Mucosa of rectum (tissue), 2 donors: ENCODE results near the gene TGM6.

Experiments used
- H3K27ac ChIP-seq, 2 donors: one replicate each; pipeline ENCODE4 v1.7.0; 2013; ENCODE audit warnings: inconsistent platforms in 2 of 2, low read depth in 2 of 2, low read length in 2 of 2
- H3K27me3 ChIP-seq, 2 donors: one replicate each; pipeline ENCODE4 v1.7.0; 2013; ENCODE audit warnings: low read length in 2 of 2; ENCODE audit not compliant: control insufficient read depth in 2 of 2, insufficient read depth in 2 of 2
- H3K36me3 ChIP-seq, 2 donors: one replicate each; pipeline ENCODE4 v1.7.0; 2013; ENCODE audit warnings: low read length in 2 of 2; ENCODE audit not compliant: control insufficient read depth in 2 of 2, insufficient read depth in 2 of 2
- H3K4me1 ChIP-seq, 2 donors: one replicate each; pipeline ENCODE4 v1.7.0; 2013; ENCODE audit warnings: low read length in 2 of 2, mild to moderate bottlenecking in 1 of 2; ENCODE audit not compliant: control insufficient read depth in 2 of 2, insufficient read depth in 2 of 2
- H3K4me3 ChIP-seq, 2 donors: one replicate each; pipeline ENCODE4 v1.7.0; 2013; ENCODE audit warnings: low read length in 2 of 2
- H3K9ac ChIP-seq, 2 donors: one replicate each; pipeline ENCODE4 v1.7.0; 2013; ENCODE audit warnings: low read length in 2 of 2, low read depth in 1 of 2, mild to moderate bottlenecking in 1 of 2
- H3K9me3 ChIP-seq, 2 donors: one replicate each; pipeline ENCODE4 v1.7.0; 2013; ENCODE audit warnings: low read length in 2 of 2; ENCODE audit not compliant: control insufficient read depth in 2 of 2
- donor health status: healthy.
- donor health status: Normal muscosa, but diverticular disease.

The TGM6 gene

DNA sequence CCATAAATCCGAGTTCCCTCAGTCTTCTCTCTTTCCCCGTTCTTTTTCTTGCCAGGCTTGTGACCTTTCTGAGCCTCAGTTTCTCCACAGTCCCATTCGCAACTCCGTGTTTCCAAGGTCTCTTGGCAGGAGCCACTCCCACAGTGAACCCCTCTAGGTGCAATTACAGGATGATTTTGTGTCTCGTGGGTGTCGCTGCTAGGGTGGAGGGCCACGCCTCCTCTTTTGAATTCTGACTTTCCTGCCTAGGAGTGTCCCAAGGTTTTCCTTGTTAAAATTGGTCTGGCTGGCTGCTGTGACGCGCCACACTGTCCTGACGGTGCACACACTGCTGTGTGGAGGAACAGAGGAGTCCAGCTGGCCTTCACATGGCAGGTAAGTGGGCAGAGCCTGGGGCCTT lies at the start of gene TGM6:
TSS of gene TGM6 (plus strand) at position 301 of the 400 bp plus-strand sequence. CDS start at position 369, 68 bp downstream.
- Histone ChIP-seq H3K4me1 (no peaks in the 10 kb centered on the region), H3K27ac (no peak within 1 kb of the TSS), H3K4me3 (no peak within 1 kb of the TSS), H3K36me3 (no peaks in the 10 kb centered on the region), H3K9me3 (no peaks in the 10 kb centered on the region), H3K27me3 (no peaks in the 10 kb centered on the region), H3K9ac (no peak within 1 kb of the TSS)

DNA sequence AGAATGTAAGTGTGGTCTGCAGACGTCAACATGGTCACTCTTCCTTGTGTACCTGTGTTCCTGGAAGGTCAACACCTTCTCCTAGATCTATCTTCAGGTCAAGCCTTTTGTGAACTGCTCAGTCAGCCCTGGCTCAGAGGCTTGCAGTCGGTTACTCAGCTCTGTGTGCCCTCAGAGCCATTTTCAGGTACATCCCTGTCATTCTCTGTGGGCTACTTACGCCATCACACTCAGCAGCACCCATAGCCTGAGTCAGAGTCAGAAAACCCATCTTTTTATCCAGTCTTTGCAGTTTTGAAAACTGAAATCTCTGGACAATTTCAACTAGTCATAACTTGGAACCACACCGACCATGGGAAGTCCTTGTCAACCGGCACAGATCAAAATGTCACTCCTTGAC lies 49.6 kb upstream of the TGM6 start:
- Histone ChIP-seq H3K27me3 (no peaks in the 10 kb centered on the region), H3K9me3 (no peaks in the 10 kb centered on the region), H3K36me3 (no peaks in the 10 kb centered on the region), H3K4me3 (no peak overlapping the region), H3K4me1 (peaks cover 3 to 16% of the 10 kb centered on the region in 2 donors), H3K27ac (no peak overlapping the region), H3K9ac (no peak overlapping the region)

DNA sequence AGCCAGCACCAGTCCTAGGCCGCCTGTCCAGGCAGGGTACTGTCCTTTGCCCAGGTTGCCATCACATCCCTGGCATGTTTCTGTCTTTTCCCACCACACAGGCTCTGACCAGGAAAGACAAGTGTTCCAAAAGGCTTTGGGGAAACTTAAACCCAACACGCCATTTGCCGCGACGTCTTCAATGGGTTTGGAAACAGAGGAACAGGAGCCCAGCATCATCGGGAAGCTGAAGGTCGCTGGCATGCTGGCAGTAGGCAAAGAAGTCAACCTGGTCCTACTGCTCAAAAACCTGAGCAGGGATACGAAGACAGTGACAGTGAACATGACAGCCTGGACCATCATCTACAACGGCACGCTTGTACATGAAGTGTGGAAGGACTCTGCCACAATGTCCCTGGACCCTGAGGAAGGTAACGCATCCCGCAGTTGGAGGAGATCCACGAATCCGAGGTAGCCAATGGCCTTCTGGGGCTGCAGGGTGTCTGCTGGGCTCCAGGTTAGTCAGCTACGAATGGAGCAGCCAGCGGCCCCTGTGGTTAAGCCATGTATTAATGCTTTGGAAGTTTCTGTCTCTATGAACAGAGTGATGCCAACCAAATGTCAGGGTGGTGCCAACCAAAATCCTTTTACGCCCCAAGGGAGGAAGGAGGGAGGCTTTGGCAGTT lies 48.7 kb upstream of the TGM6 start:
- H3K9ac ChIP-seq = no peak overlapping the region
- H3K36me3 ChIP-seq = no peaks in the 10 kb centered on the region
- peaks cover 3 to 15% of the 10 kb centered on the region in 2 donors for H3K4me1 ChIP-seq
- H3K4me3 ChIP-seq = no peak overlapping the region
- H3K9me3 ChIP-seq = no peaks in the 10 kb centered on the region
- no peaks in the 10 kb centered on the region for H3K27me3 ChIP-seq
- H3K27ac ChIP-seq = no peak overlapping the region

DNA sequence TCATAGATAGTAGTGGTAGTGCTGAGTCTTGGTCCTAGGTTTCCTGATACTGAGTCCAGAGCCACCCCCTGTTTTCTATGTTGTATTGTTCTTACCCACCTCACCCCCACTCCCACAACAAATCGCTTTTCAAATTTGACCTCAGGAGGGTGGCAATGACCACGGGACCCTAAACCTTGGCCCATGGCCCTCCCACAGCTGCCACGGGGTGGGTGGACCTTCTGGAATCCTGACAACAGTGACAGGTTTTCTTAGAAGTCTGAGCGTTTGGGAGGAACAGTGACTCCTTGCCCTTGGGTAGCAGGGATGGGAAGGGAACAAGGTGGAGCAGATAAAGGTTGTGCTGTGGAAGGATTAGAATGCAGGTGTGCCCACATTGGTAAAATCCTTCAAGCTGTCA lies 48.0 kb upstream of the TGM6 start:
- no peak overlapping the region for H3K27ac ChIP-seq

DNA sequence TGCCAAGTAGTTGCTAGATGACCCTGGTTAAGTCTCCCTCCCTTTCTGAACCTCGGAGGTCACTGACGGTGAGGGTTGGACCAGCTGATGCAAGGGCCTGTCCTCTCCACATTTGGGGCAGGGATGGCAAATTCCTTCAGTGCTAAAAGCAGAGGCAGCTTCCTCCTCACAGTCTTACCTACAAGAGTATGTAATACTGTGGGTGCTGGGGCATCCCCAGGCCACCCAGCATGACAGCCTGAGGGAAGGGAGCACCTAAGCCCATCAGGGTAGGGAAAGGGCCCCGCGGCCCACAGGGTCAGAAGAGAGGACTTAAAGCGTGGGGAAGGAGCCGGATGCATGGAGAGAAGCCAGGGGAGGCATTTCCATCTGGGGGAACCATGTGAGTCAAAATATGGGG lies 46.9 kb upstream of the TGM6 start:
- no peak overlapping the region for H3K27ac ChIP-seq
- H3K9ac ChIP-seq = no peak overlapping the region
- no peak overlapping the region for H3K4me3 ChIP-seq
- H3K36me3 ChIP-seq = no peaks in the 10 kb centered on the region
- no peaks in the 10 kb centered on the region for H3K9me3 ChIP-seq
- no peaks in the 10 kb centered on the region for H3K27me3 ChIP-seq
- H3K4me1 ChIP-seq = peaks cover 3 to 15% of the 10 kb centered on the region in 2 donors

More for the DNA sequence above, 48.0 kb upstream of the TGM6 start:
- H3K9me3 ChIP-seq = no peaks in the 10 kb centered on the region
- H3K4me1 ChIP-seq = peaks cover 3 to 15% of the 10 kb centered on the region in 2 donors
- no peak overlapping the region for H3K4me3 ChIP-seq
- H3K36me3 ChIP-seq = no peaks in the 10 kb centered on the region
- no peaks in the 10 kb centered on the region for H3K27me3 ChIP-seq
- no peak overlapping the region for H3K9ac ChIP-seq

DNA sequence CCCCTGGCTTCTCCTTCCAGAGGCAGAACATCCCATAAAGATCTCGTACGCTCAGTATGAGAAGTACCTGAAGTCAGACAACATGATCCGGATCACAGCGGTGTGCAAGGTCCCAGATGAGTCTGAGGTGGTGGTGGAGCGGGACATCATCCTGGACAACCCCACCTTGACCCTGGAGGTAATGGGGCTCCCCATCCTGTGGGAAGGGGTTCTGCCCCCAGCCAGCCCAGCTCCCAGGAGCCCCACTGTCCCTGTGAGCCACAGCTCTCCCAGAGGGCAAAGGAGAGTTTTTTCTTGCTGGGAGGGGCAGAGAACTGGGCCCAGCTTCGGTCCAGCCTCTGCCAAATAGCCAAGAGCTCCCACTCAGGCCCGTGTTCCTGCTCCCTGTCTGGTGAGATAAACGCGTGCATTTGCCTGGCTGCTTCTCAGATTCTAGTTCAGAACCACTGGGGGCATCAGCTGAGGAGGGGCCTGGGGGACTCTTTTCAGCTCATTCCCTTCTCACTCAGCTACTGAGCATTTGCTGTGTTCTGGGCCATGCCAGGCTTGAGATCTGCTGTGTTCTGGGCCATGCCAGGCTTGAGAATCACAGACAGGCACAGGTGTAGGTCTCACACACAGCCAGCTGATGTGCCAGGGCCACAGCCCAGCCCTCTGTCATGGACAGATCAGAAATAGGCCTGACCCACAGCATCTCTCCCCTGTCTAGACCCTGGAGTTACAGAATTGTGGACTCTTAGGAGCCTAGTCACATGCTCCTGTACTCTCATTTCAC lies 45.4 kb upstream of the TGM6 start:
- no peaks in the 10 kb centered on the region for H3K27me3 ChIP-seq
- no peaks in the 10 kb centered on the region for H3K9me3 ChIP-seq

DNA sequence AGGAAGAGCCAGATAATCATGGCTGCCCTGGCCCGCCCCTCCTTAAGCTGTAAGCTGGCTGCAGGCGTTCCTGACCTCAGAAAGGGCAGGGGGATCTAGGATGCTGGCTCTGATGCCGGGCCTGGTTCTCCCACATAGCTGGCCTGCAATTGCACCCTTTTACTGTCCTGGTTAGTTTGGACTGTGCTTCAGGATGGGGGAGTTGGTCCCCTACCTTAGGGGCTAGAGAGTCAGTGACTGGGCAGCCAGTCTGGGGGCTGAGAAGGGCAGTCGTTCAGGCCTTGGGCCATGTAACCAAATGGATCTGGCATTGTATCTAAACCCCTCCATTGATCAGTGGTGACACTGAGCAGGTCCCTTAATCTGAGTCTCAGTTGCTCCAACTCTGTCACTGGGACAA lies 44.2 kb upstream of the TGM6 start:
- Histone ChIP-seq H3K27ac (no peak overlapping the region), H3K4me1 (no peaks in the 10 kb centered on the region), H3K9me3 (no peaks in the 10 kb centered on the region), H3K9ac (no peak overlapping the region), H3K4me3 (no peak overlapping the region), H3K27me3 (no peaks in the 10 kb centered on the region), H3K36me3 (no peaks in the 10 kb centered on the region)

More for the DNA sequence above, 45.4 kb upstream of the TGM6 start:
- no peak overlapping the region for H3K27ac ChIP-seq
- no peaks in the 10 kb centered on the region for H3K36me3 ChIP-seq
- H3K9ac ChIP-seq = no peak overlapping the region
- H3K4me3 ChIP-seq = no peak overlapping the region
- peaks cover 0 to 4% of the 10 kb centered on the region in 2 donors for H3K4me1 ChIP-seq

DNA sequence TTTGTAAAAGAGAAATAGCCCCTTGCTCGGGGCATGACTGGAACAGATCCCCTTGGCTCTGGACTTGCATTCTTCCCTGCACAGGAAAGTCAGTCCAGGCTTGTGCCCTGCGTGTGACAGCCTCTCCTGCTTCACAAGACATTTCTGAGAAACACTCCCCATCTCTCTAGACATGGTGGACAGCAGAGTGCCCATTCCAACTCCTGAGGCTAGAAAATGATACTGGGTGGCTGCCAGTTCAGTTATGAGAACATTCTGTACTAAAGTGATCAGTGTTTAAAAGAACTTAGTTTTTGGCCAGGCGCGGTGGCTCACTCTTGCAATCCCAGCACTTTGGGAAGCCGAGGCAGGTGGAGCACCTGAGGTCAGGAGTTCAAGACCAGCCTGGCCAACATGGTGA lies 43.6 kb upstream of the TGM6 start:
- Histone ChIP-seq H3K27me3 (no peaks in the 10 kb centered on the region), H3K27ac (no peak overlapping the region), H3K4me1 (no peaks in the 10 kb centered on the region), H3K9ac (no peak overlapping the region), H3K36me3 (no peaks in the 10 kb centered on the region), H3K4me3 (no peak overlapping the region), H3K9me3 (no peaks in the 10 kb centered on the region)

DNA sequence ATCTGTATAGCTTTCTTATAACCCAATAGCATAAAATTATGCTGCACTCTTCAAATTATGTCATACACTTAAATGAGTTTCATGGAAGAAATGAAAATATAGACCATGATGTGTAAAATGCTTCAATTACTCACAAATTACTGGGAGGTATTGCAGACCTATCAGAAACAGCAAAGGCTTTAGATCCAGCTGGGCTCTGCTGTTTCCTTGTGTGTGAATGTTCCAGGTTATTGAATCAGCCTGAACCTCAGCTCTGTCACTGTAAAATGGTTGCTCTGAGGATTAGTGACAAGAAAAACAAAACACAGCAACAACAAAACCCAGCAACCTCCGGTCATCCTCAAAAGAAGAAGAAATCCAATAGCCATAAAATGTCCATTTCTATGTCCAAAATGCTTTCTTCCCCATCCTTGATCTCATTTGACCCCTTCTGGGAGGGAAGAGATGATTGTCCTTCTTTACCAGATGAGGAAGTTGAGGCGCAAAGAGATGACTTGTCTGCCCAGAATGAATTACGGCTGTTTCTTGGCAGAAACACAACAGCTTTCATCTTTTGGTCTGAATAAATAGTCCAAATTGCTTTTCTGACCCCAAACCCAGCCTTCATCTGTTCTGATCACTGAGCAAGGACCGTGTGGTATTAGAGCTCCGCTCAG lies 42.2 kb upstream of the TGM6 start:
- Histone ChIP-seq H3K27ac (no peak overlapping the region), H3K4me3 (no peak overlapping the region), H3K27me3 (no peaks in the 10 kb centered on the region), H3K9me3 (no peaks in the 10 kb centered on the region), H3K36me3 (no peaks in the 10 kb centered on the region), H3K4me1 (no peaks in the 10 kb centered on the region), H3K9ac (no peak overlapping the region)

DNA sequence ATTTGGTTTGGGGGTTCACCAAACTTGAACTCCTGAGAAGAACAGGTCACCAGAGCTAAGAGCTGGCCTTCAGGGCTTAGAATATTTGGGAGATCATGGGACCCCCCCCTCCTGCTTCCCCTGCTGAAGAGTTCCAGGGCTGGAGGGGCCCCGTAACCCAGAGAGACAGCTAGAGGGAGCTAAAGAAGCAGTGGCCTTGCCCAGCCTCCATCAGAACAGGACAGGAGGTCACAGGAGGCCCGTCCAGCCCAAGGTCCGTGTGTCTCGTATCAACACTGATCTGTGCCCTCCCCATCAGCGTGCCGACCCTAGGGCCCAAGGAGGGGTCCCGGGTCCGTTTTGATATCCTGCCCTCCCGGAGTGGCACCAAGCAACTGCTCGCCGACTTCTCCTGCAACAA lies 40.6 kb upstream of the TGM6 start:
- Histone ChIP-seq H3K4me1 (no peaks in the 10 kb centered on the region), H3K36me3 (no peaks in the 10 kb centered on the region), H3K9me3 (no peaks in the 10 kb centered on the region), H3K9ac (no peak overlapping the region), H3K27me3 (no peaks in the 10 kb centered on the region), H3K4me3 (no peak overlapping the region), H3K27ac (no peak overlapping the region)
